K562 (cell line): Measurements from ENCODE around the gene DDX50. TPM values are rescaled to one million over a fixed set of nuclear protein-coding genes. Genes with fewer than 3 reads are reported as not detected.

Experiments
- ATF4 ChIP-seq: fragments of 450-650 bp; formaldehyde crosslinking; IDR thresholded peaks from 2 replicates; pipeline ENCODE4 v1.4.0; 2022; ENCODE audit warnings: mild to moderate bottlenecking, moderate library complexity
- ESRRB ChIP-seq: fragments of 250-450 bp; sonication (Bioruptor Pico); IDR thresholded peaks from 2 replicates; pipeline ENCODE4 v1.5.0; 2020; ENCODE audit warnings: mild to moderate bottlenecking, moderate library complexity, borderline replicate concordance
- HMG20A ChIP-seq: fragments of 450-650 bp; formaldehyde crosslinking; conservative IDR thresholded peaks from 2 replicates; pipeline ENCODE4 v1.4.0; 2020; ENCODE audit warnings: mild to moderate bottlenecking, mixed read lengths
- JUNB ChIP-seq: fragments of 450-650 bp; formaldehyde crosslinking; conservative IDR thresholded peaks from 2 replicates; pipeline ENCODE4 v1.4.0; 2020; ENCODE audit warnings: mild to moderate bottlenecking
- MLX ChIP-seq, 2 experiments: fragments of 450-650 bp in 1 of 2; sonication (generic) in 1 of 2; formaldehyde crosslinking; conservative IDR thresholded peaks; 2 replicates each; pipeline versions ENCODE4 v1.4.0 to v1.8.1; 2020 to 2022; ENCODE audit warnings: mild to moderate bottlenecking in 1 of 2, missing genetic modification reagents in 1 of 2
- MTA1 ChIP-seq: fragments of 450-650 bp; IDR thresholded peaks from 2 replicates; pipeline ENCODE4 v1.6.1; 2017; ENCODE audit warnings: borderline replicate concordance
- NFXL1 ChIP-seq: fragments of 450-650 bp; formaldehyde crosslinking; IDR thresholded peaks from 2 replicates; pipeline ENCODE4 v1.4.0; 2021; ENCODE audit warnings: mild to moderate bottlenecking
- POLR3A ChIP-seq: IDR thresholded peaks from 2 replicates; pipeline ENCODE4 v1.6.1; 2011; ENCODE audit warnings: borderline replicate concordance, mild to moderate bottlenecking, moderate library complexity; ENCODE audit not compliant: insufficient read length, insufficient read depth; ENCODE audit errors: extremely low read depth
- SRSF3 ChIP-seq: fragments of 200-400 bp; formaldehyde crosslinking; IDR thresholded peaks from 2 replicates; pipeline ENCODE4 v1.6.1; 2016; ENCODE audit warnings: mild to moderate bottlenecking, low read length, moderate library complexity; ENCODE audit not compliant: insufficient read depth
- STAT5B ChIP-seq: fragments of 250-450 bp; sonication (Bioruptor Pico); IDR thresholded peaks from 2 replicates; pipeline ENCODE4 v1.8.0; 2021; ENCODE audit warnings: mild to moderate bottlenecking, inconsistent platforms
- TAF15 ChIP-seq: fragments of 200-400 bp; formaldehyde crosslinking; IDR thresholded peaks from 2 replicates; pipeline ENCODE4 v1.6.1; 2017; ENCODE audit warnings: mild to moderate bottlenecking, low read depth, low read length, moderate library complexity
- THRB ChIP-seq: fragments of 450-650 bp; formaldehyde crosslinking; conservative IDR thresholded peaks from 2 replicates; pipeline ENCODE4 v1.4.0; 2022; ENCODE audit warnings: mild to moderate bottlenecking, missing genetic modification characterization
- ZBTB17 ChIP-seq: fragments of 450-650 bp; formaldehyde crosslinking; IDR thresholded peaks from 2 replicates; pipeline ENCODE4 v1.4.0; 2020; ENCODE audit warnings: mild to moderate bottlenecking
- ZNF12 ChIP-seq: sonication (generic); formaldehyde crosslinking; IDR thresholded peaks from 2 replicates; pipeline ENCODE4 v1.4.0; 2020; ENCODE audit warnings: mild to moderate bottlenecking, missing genetic modification reagents
- ZNF407 ChIP-seq: fragments of 450-650 bp; IDR thresholded peaks from 2 replicates; pipeline ENCODE4 v1.6.1; 2016; ENCODE audit warnings: low read depth
- ZNF507 ChIP-seq: conservative IDR thresholded peaks from 2 replicates; pipeline ENCODE4 v1.6.1; 2017; ENCODE audit warnings: missing genetic modification characterization, missing compliant biosample characterization
- polyA plus RNA-seq, 8 experiments: library from polyadenylated mRNA; depleted of rRNA in 4 of 8; stranded (reverse) in 5 of 8; unstranded in 3 of 8; fragments of >200 nt; fragmentation: Nextera tagmentation in 2 of 8; fragmentation: Illumina TruSeq in 1 of 8; extraction: Ambion mirVana in 2 of 8; extraction: Trizol in 1 of 8; gene quantifications; 2 replicates each; pipeline versions ENCODE4 v1.2.1 to v1.2.3, GENCODE V29; 2011 to 2014; ENCODE audit warnings: inconsistent platforms in 1 of 8, missing spikeins in 1 of 8
- total RNA-seq, 7 experiments: library from RNA; depleted of rRNA in 6 of 7; stranded (reverse); fragments of >200 nt in 6 of 7; fragmentation: Illumina TruSeq in 2 of 7; extraction: Trizol in 2 of 7; gene quantifications; 2 replicates each; pipeline versions ENCODE4 v1.2.1 to v1.2.3, GENCODE V29; 2011 to 2021; ENCODE audit warnings: low replicate concordance in 1 of 7

Gene DDX50
- total and polyA plus RNA-seq, 9 of the 15 experiments (the other 6 are each of a cell fraction or from before 2014, with no cell fraction given), result 36.7 to 86.8 (median 57.4) TPM

GRCh38 chr10:68901105-68901927, at the start of gene DDX50 (continued):
- no peak for TF ChIP-seq MLX (CRISPR knock-in tag; conservative IDR thresholded peaks at IDR 0.05)
- no peak for TF ChIP-seq ZNF507 (tag)
- TF ChIP-seq STAT5B (CRISPR knock-in tag), result no peak
- TF ChIP-seq ZNF407, result no peak
- TF ChIP-seq JUNB (CRISPR knock-in tag), result no peak
- TF ChIP-seq MTA1, result peak; percentile 67; the same call in 1 of the 2 replicates
- TF ChIP-seq NFXL1, result no peak
- no peak; the same call in 1 of the 2 replicates for TF ChIP-seq ZNF12 (CRISPR knock-in tag)
- no peak for TF ChIP-seq ATF4 (CRISPR knock-in tag)
- TF ChIP-seq ZBTB17 (CRISPR knock-in tag), result no peak
- TF ChIP-seq POLR3A, result no peak
- TF ChIP-seq THRB, result no peak
- no peak for TF ChIP-seq HMG20A (CRISPR knock-in tag)
- no peak for TF ChIP-seq SRSF3
- TF ChIP-seq ESRRB (CRISPR knock-in tag), result no peak
- no peak for TF ChIP-seq TAF15
